ENCODE data around the gene CDK5RAP2. TPM values are rescaled to one million over a fixed set of nuclear protein-coding genes. Genes with fewer than 3 reads are reported as not detected.

Gene CDK5RAP2
- total RNA-seq, 1 donor from 2014 or later, result 80.0 TPM

DNA sequence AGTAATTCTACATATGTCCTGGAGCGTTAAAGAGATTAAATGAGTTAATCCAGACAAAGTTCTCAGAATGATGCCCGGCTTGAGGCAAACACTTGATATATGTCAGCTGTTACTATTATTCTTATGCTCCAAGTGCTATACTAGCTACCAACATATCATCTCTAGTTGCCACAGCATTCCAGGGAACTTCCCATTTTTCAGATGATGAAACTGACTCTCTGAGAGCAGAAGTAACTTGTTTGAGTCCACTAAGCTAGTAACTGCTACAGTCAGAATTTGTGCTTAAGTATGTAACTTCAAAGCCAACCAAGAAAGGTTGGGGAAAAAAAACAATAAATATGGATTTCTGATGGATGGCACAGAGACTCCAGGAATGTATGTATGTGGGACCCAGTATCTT, 98.1 kb downstream of the CDK5RAP2 start:
- TF ChIP-seq, protein P1, sequence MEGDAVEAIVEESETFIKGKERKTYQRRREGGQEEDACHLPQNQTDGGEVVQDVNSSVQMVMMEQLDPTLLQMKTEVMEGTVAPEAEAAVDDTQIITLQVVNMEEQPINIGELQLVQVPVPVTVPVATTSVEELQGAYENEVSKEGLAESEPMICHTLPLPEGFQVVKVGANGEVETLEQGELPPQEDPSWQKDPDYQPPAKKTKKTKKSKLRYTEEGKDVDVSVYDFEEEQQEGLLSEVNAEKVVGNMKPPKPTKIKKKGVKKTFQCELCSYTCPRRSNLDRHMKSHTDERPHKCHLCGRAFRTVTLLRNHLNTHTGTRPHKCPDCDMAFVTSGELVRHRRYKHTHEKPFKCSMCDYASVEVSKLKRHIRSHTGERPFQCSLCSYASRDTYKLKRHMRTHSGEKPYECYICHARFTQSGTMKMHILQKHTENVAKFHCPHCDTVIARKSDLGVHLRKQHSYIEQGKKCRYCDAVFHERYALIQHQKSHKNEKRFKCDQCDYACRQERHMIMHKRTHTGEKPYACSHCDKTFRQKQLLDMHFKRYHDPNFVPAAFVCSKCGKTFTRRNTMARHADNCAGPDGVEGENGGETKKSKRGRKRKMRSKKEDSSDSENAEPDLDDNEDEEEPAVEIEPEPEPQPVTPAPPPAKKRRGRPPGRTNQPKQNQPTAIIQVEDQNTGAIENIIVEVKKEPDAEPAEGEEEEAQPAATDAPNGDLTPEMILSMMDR (IDR thresholded peaks at IDR 0.05), result no peak
- POLR2A ChIA-PET, result no interaction called here
- H3K27ac Mint-ChIP-seq, result no peak overlapping the region
- no peaks in the 10 kb centered on the region for H3K4me1 Mint-ChIP-seq
- no peak for DNase-seq
- peaks cover 73% of the 10 kb centered on the region for H3K36me3 Mint-ChIP-seq (ENCODE audit: low read depth)
- H3K4me3 Mint-ChIP-seq, result no peak overlapping the region
- H3K9me3 Mint-ChIP-seq, result no peaks in the 10 kb centered on the region
- intact Hi-C loops (cut with micrococcal nuclease), result no loop called here
- no peaks in the 10 kb centered on the region for H3K27me3 Mint-ChIP-seq
- no peak for ATAC-seq (ENCODE audit: low read depth)
- CTCF ChIA-PET, result no interaction called here

- DNase-seq, result no peak
- intact Hi-C loops (cut with micrococcal nuclease), result no loop called here
- H3K36me3 Mint-ChIP-seq (ENCODE audit: low read depth), result peaks cover 72% of the 10 kb centered on the region
- ChIA-PET CTCF (no interaction called here), POLR2A (no interaction called here)
- no peaks in the 10 kb centered on the region for H3K4me1 Mint-ChIP-seq
- TF ChIP-seq, protein P1 (IDR thresholded peaks at IDR 0.05), result no peak
- no peaks in the 10 kb centered on the region for H3K9me3 Mint-ChIP-seq
- no peak for ATAC-seq (ENCODE audit: low read depth)
- H3K27ac Mint-ChIP-seq, result no peak overlapping the region
- H3K27me3 Mint-ChIP-seq, result no peaks in the 10 kb centered on the region
- H3K4me3 Mint-ChIP-seq, result no peak overlapping the region
Observed at GRCh38 chr9:120481248-120481647, 98.7 kb downstream of the CDK5RAP2 start.

- H3K4me1 Mint-ChIP-seq, result no peaks in the 10 kb centered on the region
- no peak for ATAC-seq (ENCODE audit: low read depth)
- no peaks in the 10 kb centered on the region for H3K27me3 Mint-ChIP-seq
- POLR2A ChIA-PET, result no interaction called here
- no peak overlapping the region for H3K27ac Mint-ChIP-seq
- no peaks in the 10 kb centered on the region for H3K9me3 Mint-ChIP-seq
- intact Hi-C loops (cut with micrococcal nuclease), result no loop called here
- TF ChIP-seq, protein P1 (IDR thresholded peaks at IDR 0.05), result no peak
- no peak overlapping the region for H3K4me3 Mint-ChIP-seq
- DNase-seq, result no peak
- H3K36me3 Mint-ChIP-seq (ENCODE audit: low read depth), result peaks cover 73% of the 10 kb centered on the region
- CTCF ChIA-PET, result no interaction called here
Observed at GRCh38 chr9:120480707-120481106, 99.3 kb downstream of the CDK5RAP2 start.

DNA sequence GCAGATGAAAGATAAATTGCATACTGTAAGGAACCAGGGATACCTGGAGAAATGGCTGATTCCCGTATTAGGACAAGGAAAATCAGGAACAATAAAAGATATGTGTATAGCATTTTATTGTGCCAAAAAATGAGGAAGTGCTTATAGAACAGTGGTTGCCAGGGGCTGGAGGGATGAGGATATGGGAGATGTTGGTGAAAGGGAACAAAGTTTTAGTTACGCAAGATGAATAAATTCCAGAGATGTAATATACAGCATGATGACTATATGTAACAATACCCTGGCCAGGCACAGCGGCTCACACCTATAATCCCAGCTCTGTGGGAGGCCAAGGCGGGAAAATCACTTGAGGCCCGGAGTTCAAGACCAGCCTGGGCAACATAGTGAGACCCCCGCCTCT, 101.8 kb downstream of the CDK5RAP2 start:
- H3K4me3 Mint-ChIP-seq, result no peak overlapping the region
- ATAC-seq (ENCODE audit: low read depth) (no peak), DNase-seq (no peak)
- H3K9me3 Mint-ChIP-seq, result no peaks in the 10 kb centered on the region
- CTCF ChIA-PET, result no interaction called here
- H3K36me3 Mint-ChIP-seq (ENCODE audit: low read depth), result peaks cover 81% of the 10 kb centered on the region
- intact Hi-C loops (cut with micrococcal nuclease), result no loop called here
- TF ChIP-seq, protein P1 (IDR thresholded peaks at IDR 0.05), result no peak
- no peaks in the 10 kb centered on the region for H3K4me1 Mint-ChIP-seq
- no peaks in the 10 kb centered on the region for H3K27me3 Mint-ChIP-seq
- POLR2A ChIA-PET, result no interaction called here
- H3K27ac Mint-ChIP-seq, result no peak overlapping the region

- intact Hi-C loops (cut with micrococcal nuclease), result no loop called here
- TF ChIP-seq, protein P1 (IDR thresholded peaks at IDR 0.05), result no peak
- ATAC-seq (ENCODE audit: low read depth) (peak; percentile 31), DNase-seq (no peak)
- peaks cover 81% of the 10 kb centered on the region for H3K36me3 Mint-ChIP-seq (ENCODE audit: low read depth)
- H3K4me1 Mint-ChIP-seq, result no peaks in the 10 kb centered on the region
- no peaks in the 10 kb centered on the region for H3K27me3 Mint-ChIP-seq
- POLR2A ChIA-PET, result interaction anchor here (0.5 to 0.6 kb wide), 2 partner anchors 17 to 105 kb away, joined by 4 read pairs; no protein-coding TSS in a partner anchor
- CTCF ChIA-PET, result no interaction called here
- H3K27ac Mint-ChIP-seq, result no peak overlapping the region
- no peak overlapping the region for H3K4me3 Mint-ChIP-seq
- H3K9me3 Mint-ChIP-seq, result no peaks in the 10 kb centered on the region
Observed at GRCh38 chr9:120477534-120478001, 102.4 kb downstream of the CDK5RAP2 start.
